Endothelial cell of umbilical vein (primary cell): ENCODE results near the gene SNAPC4. TPM values are rescaled to one million over a fixed set of nuclear protein-coding genes. Genes with fewer than 3 reads are reported as not detected.

Experiments used
- BruUV-seq: library from RNA; stranded (reverse); fragments of 400-500 nt; replicated peaks from 2 replicates; lab custom pipeline; 2021; lab: Mats Ljungman, UMichigan
- CTCF ChIA-PET: fragments of 300-600, 350-600 bp; sonication (Branson Sonifier 250); formaldehyde crosslinking; loops from one replicate; lab custom pipeline; 2021; ENCODE audit warnings: antibody characterized with exemption, inconsistent platforms; lab: Charles Lee
- POLR2A ChIA-PET: fragments of 300-600, 350-600 bp; sonication (Branson Sonifier 250); formaldehyde crosslinking; loops from one replicate; lab custom pipeline; 2021; ENCODE audit warnings: antibody characterized with exemption, inconsistent platforms; lab: Charles Lee
- DNase-seq: peaks from one replicate; pipeline ENCODE4 v3.0.0-alpha.2; 2011; ENCODE audit warnings: low read depth, low spot score
- FAIRE-seq: peaks from 2 replicates; lab custom pipeline; 2011; peaks lifted over from hg19 to GRCh38; lab: Jason Lieb, UNC
- H2AFZ ChIP-seq: 2 replicates; pipeline ENCODE4 v1.6.0; 2012; ENCODE audit warnings: low read depth, low read length, control low read depth, inconsistent platforms
- H3K27ac ChIP-seq: 2 replicates; pipeline ENCODE4 v1.5.1; 2011; ENCODE audit warnings: low read depth, mild to moderate bottlenecking, control low read depth, low read length, moderate library complexity; ENCODE audit not compliant: insufficient read depth
- H3K27me3 ChIP-seq, 2 experiments: 2 replicates each; pipeline versions ENCODE4 v1.6.0 to v1.6.1; 2011; ENCODE audit warnings: low read length in 2 of 2, mixed read lengths in 1 of 2; ENCODE audit not compliant: control insufficient read depth in 2 of 2, insufficient read depth in 2 of 2
- H3K36me3 ChIP-seq, 2 experiments: 2 replicates in 1 of 2; 3 replicates in 1 of 2; pipeline ENCODE4 v1.5.1; 2011; ENCODE audit warnings: low read length in 2 of 2, mild to moderate bottlenecking in 1 of 2, moderate library complexity in 1 of 2; ENCODE audit not compliant: control insufficient read depth in 2 of 2, insufficient read depth in 2 of 2; ENCODE audit errors: extremely low read depth in 1 of 2
- H3K4me1 ChIP-seq: 3 replicates; pipeline ENCODE4 v1.5.1; 2011; ENCODE audit warnings: mild to moderate bottlenecking, low read length; ENCODE audit not compliant: control insufficient read depth, insufficient read depth; ENCODE audit errors: extremely low read depth
- H3K4me2 ChIP-seq: 2 replicates; pipeline ENCODE4 v1.6.1; 2011; ENCODE audit warnings: low read length, control low read depth, mixed read lengths; ENCODE audit not compliant: insufficient read depth
- H3K4me3 ChIP-seq, 3 experiments: fragments of 200-600 bp in 1 of 3; sonication (generic), shearing (Covaris generic) in 1 of 3; replicated peaks in 1 of 3; 2 replicates each; pipeline ENCODE4 v1.5.1; 2011 to 2016; ENCODE audit warnings: control low read depth in 3 of 3, low read length in 3 of 3, mild to moderate bottlenecking in 2 of 3, inconsistent platforms in 1 of 3, low read depth in 1 of 3, moderate library complexity in 1 of 3; ENCODE audit not compliant: insufficient read depth in 1 of 3
- H3K79me2 ChIP-seq: 2 replicates; pipeline ENCODE4 v1.6.0; 2012; ENCODE audit warnings: low read length, inconsistent platforms; ENCODE audit not compliant: control insufficient read depth, insufficient read depth
- H3K9ac ChIP-seq: replicated peaks from 2 replicates; pipeline ENCODE3; 2011; ENCODE audit warnings: low read length, control low read depth; ENCODE audit not compliant: insufficient read depth; ENCODE audit errors: extremely low read depth
- H3K9me1 ChIP-seq: replicated peaks from 3 replicates; pipeline ENCODE4 v1.6.0; 2011; ENCODE audit warnings: mild to moderate bottlenecking, low read length; ENCODE audit not compliant: control insufficient read depth, insufficient read depth; ENCODE audit errors: extremely low read depth
- H3K9me3 ChIP-seq: replicated peaks from 2 replicates; pipeline ENCODE4 v1.5.1; 2012; ENCODE audit warnings: low read length, inconsistent platforms; ENCODE audit not compliant: control insufficient read depth, insufficient read depth
- H4K20me1 ChIP-seq: replicated peaks from 2 replicates; pipeline ENCODE3; 2011; ENCODE audit warnings: mild to moderate bottlenecking, low read length; ENCODE audit not compliant: control insufficient read depth, insufficient read depth; ENCODE audit errors: extremely low read depth
- EZH2 ChIP-seq: IDR thresholded peaks from 2 replicates; pipeline ENCODE4 v1.6.1; 2012; ENCODE audit warnings: borderline replicate concordance, low read depth, mild to moderate bottlenecking, moderate library complexity, low read length, inconsistent platforms; ENCODE audit not compliant: severe bottlenecking
- FOS ChIP-seq: IDR thresholded peaks from 2 replicates; pipeline ENCODE4 v1.6.1; 2011; ENCODE audit warnings: mild to moderate bottlenecking, low read length, moderate library complexity, borderline replicate concordance; ENCODE audit not compliant: insufficient read depth
- GATA2 ChIP-seq: IDR thresholded peaks from 2 replicates; pipeline ENCODE4 v1.7.0; 2011; ENCODE audit warnings: low read depth, mild to moderate bottlenecking, moderate library complexity, mixed read lengths, low read length; ENCODE audit not compliant: insufficient read length, insufficient read depth
- JUN ChIP-seq: IDR thresholded peaks from 2 replicates; pipeline ENCODE4 v1.6.1; 2011; ENCODE audit warnings: borderline replicate concordance, low read depth; ENCODE audit not compliant: insufficient read length, insufficient read depth
- MYC ChIP-seq: IDR thresholded peaks from one replicate; pipeline ENCODE4 v1.6.1; 2011; ENCODE audit warnings: mild to moderate bottlenecking, low read depth, low read length
- POLR2A ChIP-seq: IDR thresholded peaks from 2 replicates; pipeline ENCODE4 v1.6.1; 2012; ENCODE audit warnings: low read depth, mild to moderate bottlenecking, control low read depth, low read length
- POLR2AphosphoS5 ChIP-seq: IDR thresholded peaks from 2 replicates; pipeline ENCODE4 v1.6.1; 2012; ENCODE audit warnings: low read depth, mild to moderate bottlenecking, control low read depth, low read length, moderate library complexity; ENCODE audit not compliant: insufficient read depth
- dilution Hi-C: fragments of 300-500 bp; cut with MboI; formaldehyde crosslinking; loops from one replicate; pipeline ENCODE4 v1.15.0; 2019; ENCODE audit warnings: low sequenced_read_pairs; ENCODE audit not compliant: extremely low pct_ligation_motif_present
- intact Hi-C: fragments of 100-400 bp; cut with micrococcal nuclease; formaldehyde crosslinking; loops from one replicate; pipeline ENCODE4 v1.10.0; 2022
- polyA plus RNA-seq, 4 experiments: library from polyadenylated mRNA; depleted of rRNA in 3 of 4; stranded (reverse) in 3 of 4; unstranded in 1 of 4; fragments of >200 nt; gene quantifications; 2 replicates each; pipeline versions ENCODE4 v1.2.1 to v1.2.3, GENCODE V29; 2011 to 2012; ENCODE audit warnings: missing spikeins in 1 of 4
- total RNA-seq: library from RNA; stranded (reverse); gene quantifications from 2 replicates; pipeline ENCODE4 v1.2.3, GENCODE V29; 2021
- TF ChIP-seq, protein P1 (sequence below), 2 donors: IDR thresholded peaks; 1 replicate in 1 of 2; 2 replicates in 1 of 2; pipeline ENCODE4 v1.5.1; 2011; ENCODE audit warnings: low read length in 2 of 2, mild to moderate bottlenecking in 2 of 2, moderate library complexity in 2 of 2, control low read depth in 1 of 2, inconsistent platforms in 1 of 2, low read depth in 1 of 2; ENCODE audit not compliant: insufficient read depth in 1 of 2; ENCODE audit errors: extremely low read depth in 1 of 2
- TF ChIP-seq, protein P2 (sequence below): IDR thresholded peaks from 2 replicates; pipeline ENCODE4 v1.6.1; 2011; ENCODE audit not compliant: insufficient read depth, insufficient read length

Gene SNAPC4
- total and polyA plus RNA-seq, 2 donors (not counting 3 experiments of a cell fraction or from before 2014, with no cell fraction given) = 6.7 to 17.5 TPM

DNA sequence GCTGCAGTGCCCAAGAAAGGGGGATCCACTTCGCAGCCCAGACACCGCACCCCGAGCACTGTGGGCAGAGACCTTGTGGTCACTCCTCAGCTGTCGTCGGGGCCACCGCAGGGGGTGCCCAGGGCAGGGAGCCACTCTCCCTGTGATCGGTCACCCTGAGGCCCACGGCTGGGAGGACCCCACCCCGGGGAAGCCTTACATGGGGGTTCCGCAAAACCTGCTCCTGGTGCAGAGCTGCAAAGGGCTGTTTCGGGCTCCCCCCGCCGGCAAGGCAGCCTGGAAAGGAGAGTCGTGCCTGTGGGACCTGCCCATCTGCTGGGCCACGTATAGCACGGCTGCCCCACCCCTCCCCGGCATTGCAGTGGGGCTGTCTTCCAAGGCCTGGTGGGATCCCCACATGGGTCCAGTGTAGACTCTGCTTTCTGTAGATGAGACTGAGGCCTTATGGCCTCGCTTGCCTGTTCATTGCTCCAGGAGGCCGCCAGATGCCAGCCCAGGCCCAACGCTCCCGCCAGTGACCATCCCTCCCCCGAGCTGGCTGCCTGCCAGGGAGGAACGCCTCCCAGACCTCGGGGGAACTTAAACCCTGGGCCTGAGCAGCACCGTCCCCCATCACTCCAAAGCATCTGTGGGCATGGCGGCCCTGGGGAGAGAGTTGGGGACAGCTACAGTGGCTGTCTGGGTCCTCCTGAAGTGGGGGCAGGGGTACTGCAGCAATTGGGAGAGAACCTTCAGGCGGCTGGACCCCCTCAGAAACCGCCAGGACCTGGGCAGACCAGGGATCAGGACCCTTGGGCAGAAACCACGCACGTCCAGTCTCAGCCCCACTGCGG is 34.8 kb downstream of the SNAPC4 start:
- no peak overlapping the region for H3K4me3 ChIP-seq
- no TSS peak for BruUV-seq
- H3K79me2 ChIP-seq = peaks cover 3% of the 10 kb centered on the region
- no peak overlapping the region for H3K9ac ChIP-seq
- ChIA-PET POLR2A (no interaction called here), CTCF (interaction anchor here (0.6 to 2.4 kb wide), 4 partner anchors 12 to 53 kb away, joined by 3 to 27 read pairs (median 6); no protein-coding TSS in a partner anchor)
- H3K4me2 ChIP-seq = no peak overlapping the region
- no peak overlapping the region for H2AFZ ChIP-seq
- no peak for TF ChIP-seq POLR2AphosphoS5
- no peak for TF ChIP-seq JUN
- TF ChIP-seq EZH2 = no peak
- TF ChIP-seq, protein P1, sequence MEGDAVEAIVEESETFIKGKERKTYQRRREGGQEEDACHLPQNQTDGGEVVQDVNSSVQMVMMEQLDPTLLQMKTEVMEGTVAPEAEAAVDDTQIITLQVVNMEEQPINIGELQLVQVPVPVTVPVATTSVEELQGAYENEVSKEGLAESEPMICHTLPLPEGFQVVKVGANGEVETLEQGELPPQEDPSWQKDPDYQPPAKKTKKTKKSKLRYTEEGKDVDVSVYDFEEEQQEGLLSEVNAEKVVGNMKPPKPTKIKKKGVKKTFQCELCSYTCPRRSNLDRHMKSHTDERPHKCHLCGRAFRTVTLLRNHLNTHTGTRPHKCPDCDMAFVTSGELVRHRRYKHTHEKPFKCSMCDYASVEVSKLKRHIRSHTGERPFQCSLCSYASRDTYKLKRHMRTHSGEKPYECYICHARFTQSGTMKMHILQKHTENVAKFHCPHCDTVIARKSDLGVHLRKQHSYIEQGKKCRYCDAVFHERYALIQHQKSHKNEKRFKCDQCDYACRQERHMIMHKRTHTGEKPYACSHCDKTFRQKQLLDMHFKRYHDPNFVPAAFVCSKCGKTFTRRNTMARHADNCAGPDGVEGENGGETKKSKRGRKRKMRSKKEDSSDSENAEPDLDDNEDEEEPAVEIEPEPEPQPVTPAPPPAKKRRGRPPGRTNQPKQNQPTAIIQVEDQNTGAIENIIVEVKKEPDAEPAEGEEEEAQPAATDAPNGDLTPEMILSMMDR (IDR thresholded peaks at IDR 0.05; ENCODE audit: extremely low read depth in 1 of 2, insufficient read depth in 1 of 2, low read depth in 1 of 2, low read length in 2 of 2) = no peak
- no peak for TF ChIP-seq FOS
- no peak for TF ChIP-seq POLR2A
- TF ChIP-seq, protein P2, sequence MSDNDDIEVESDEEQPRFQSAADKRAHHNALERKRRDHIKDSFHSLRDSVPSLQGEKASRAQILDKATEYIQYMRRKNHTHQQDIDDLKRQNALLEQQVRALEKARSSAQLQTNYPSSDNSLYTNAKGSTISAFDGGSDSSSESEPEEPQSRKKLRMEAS = no peak
- TF ChIP-seq MYC = no peak
- no peak for TF ChIP-seq GATA2
- H3K9me3 ChIP-seq = no peaks in the 10 kb centered on the region
- intact Hi-C loops (no loop called here), dilution Hi-C loops (no loop called here)
- H3K9me1 ChIP-seq = no peaks in the 10 kb centered on the region
- H3K27me3 ChIP-seq = no peaks in the 10 kb centered on the region
- H4K20me1 ChIP-seq = no peaks in the 10 kb centered on the region
- DNase-seq (no peak), FAIRE-seq (no peak)
- no peak overlapping the region for H3K27ac ChIP-seq
- H3K4me1 ChIP-seq = peaks cover 7% of the 10 kb centered on the region
- H3K36me3 ChIP-seq = no peaks in the 10 kb centered on the region
